Adrenal gland (tissue), 12 donors: ENCODE measurements around the gene MRRF. TPM values are rescaled to one million over a fixed set of nuclear protein-coding genes. Genes with fewer than 3 reads are reported as not detected.

Experiments used
- DNase-seq, 7 donors: peaks; one replicate each; pipeline ENCODE4 v3.0.0-alpha.2; 2019 to 2020
- H3K27ac ChIP-seq, 5 donors: fragments of 200-600 bp; sonication (generic) in 4 of 5; 1 replicate in 3 of 5; 2 replicates in 2 of 5; pipeline versions ENCODE4 v1.5.1 to v1.8.0; 2016 to 2020; ENCODE audit warnings: mild to moderate bottlenecking in 1 of 5
- H3K27me3 ChIP-seq: fragments of 200-600 bp; 2 replicates; pipeline ENCODE4 v1.8.0; 2021
- H3K36me3 ChIP-seq, 2 donors: fragments of 200-600 bp; replicated peaks in 1 of 2; 1 replicate in 1 of 2; 2 replicates in 1 of 2; pipeline versions ENCODE4 v1.5.1 to v1.8.0; 2018 to 2022
- H3K4me1 ChIP-seq, 2 donors: fragments of 200-600 bp; replicated peaks in 1 of 2; 1 replicate in 1 of 2; 2 replicates in 1 of 2; pipeline versions ENCODE4 v1.5.1 to v1.8.0; 2018 to 2021
- H3K4me3 ChIP-seq, 4 donors: fragments of 200-600 bp; sonication (generic) in 3 of 4; one replicate each; pipeline ENCODE4 v1.5.1; 2016 to 2018
- H3K9me3 ChIP-seq, 3 donors: fragments of 200-600 bp; sonication (generic) in 1 of 3; replicated peaks in 1 of 3; 1 replicate in 2 of 3; 2 replicates in 1 of 3; pipeline versions ENCODE4 v1.5.1 to v1.8.0; 2016 to 2021
- CTCF ChIP-seq, 6 experiments: fragments of 450-650 bp in 4 of 6; fragments of 200-600 bp in 2 of 6; sonication (generic) in 1 of 6; IDR thresholded peaks; 1 replicate in 5 of 6; 2 replicates in 1 of 6; pipeline versions ENCODE4 v1.5.1 to v1.8.0; 2016 to 2021; ENCODE audit warnings: antibody characterized with exemption in 6 of 6, mild to moderate bottlenecking in 2 of 6, moderate library complexity in 1 of 6
- POLR2A ChIP-seq, 2 donors: fragments of 450-650 bp; IDR thresholded peaks; one replicate each; pipeline ENCODE4 v1.6.1; 2017; ENCODE audit warnings: antibody characterized with exemption in 2 of 2, mild to moderate bottlenecking in 2 of 2, moderate library complexity in 1 of 2
- WGBS, 4 donors: extraction: QIAGEN DNeasy Blood & Tissue Kit in 2 of 4; methylation state at CpG; one replicate each; pipeline versions ENCODE4 v1.1.5 to v1.1.7; 2013 to 2017; 5-methylcytosine and 5-hydroxymethylcytosine counted together
- intact Hi-C, 2 donors: fragments of 100-400 bp; cut with DNase I; formaldehyde crosslinking; loops; one replicate each; pipeline versions ENCODE4 v1.14.1 to v1.15.0; 2022 to 2023
- polyA plus RNA-seq, 3 donors: library from polyadenylated mRNA; stranded (reverse); fragments of 200-250 nt in 2 of 3; fragments of 350-450 nt in 1 of 3; fragmentation: Illumina TruSeq in 1 of 3; extraction: RNeasy Lipid Tissue Mini Kit (QIAGEN cat#74804) in 1 of 3; gene quantifications; one replicate each; pipeline ENCODE4 v1.2.3, GENCODE V29; 2013 to 2014
- total RNA-seq, 9 donors: library from RNA; depleted of rRNA in 4 of 9; stranded (reverse); fragments of >200 nt in 4 of 9; fragments of 120-200 nt in 1 of 9; fragmentation: NEBNext Ultra II Directional in 1 of 9; extraction: Animal tissue kit (Norgen Biotek cat#: 25700) in 1 of 9; gene quantifications; one replicate each; pipeline versions ENCODE4 v1.1.0 to v1.2.4, GENCODE V29; 2013 to 2023
- donor health status: healthy with polysubstance abuse.
- donor health status: Bipolar disorder and iron deficiency.
- donor health status: DM: yes; HTN: yes; CAD: no.
- donor health status: DM: no; HTN: no; CAD: no.
- donor health status: DM: no; HTN: no; CAD: no.
- donor health status: DM: yes; HTN: yes; CAD: no.

The MRRF gene
- total and polyA plus RNA-seq, 12 donors: 24.9 to 66.3 (median 35.5) TPM

GRCh38 chr9:122263699-122264349 is 858 bp upstream of the MRRF start:
- H3K4me1 ChIP-seq: peaks cover 19 to 51% of the 10 kb centered on the region in 2 donors
- WGBS, 4 donors: 13 to 14% (median 14%) methylated on average over 13 of the region's 13 CpGs
- H3K9me3 ChIP-seq: no peaks in the 10 kb centered on the region
- peak overlapping the region; percentile 66 to 97 (median 88) for H3K27ac ChIP-seq
- no peak for DNase-seq
- no peak for TF ChIP-seq POLR2A (IDR thresholded peaks at IDR 0.05)
- no peak for TF ChIP-seq CTCF (IDR thresholded peaks at IDR 0.05)
- peak overlapping the region; percentile 11 to 91 (median 56) for H3K4me3 ChIP-seq
- peaks cover 0 to 27% of the 10 kb centered on the region in 2 donors for H3K36me3 ChIP-seq
- intact Hi-C loops: no loop called here
- no peaks in the 10 kb centered on the region for H3K27me3 ChIP-seq

DNA sequence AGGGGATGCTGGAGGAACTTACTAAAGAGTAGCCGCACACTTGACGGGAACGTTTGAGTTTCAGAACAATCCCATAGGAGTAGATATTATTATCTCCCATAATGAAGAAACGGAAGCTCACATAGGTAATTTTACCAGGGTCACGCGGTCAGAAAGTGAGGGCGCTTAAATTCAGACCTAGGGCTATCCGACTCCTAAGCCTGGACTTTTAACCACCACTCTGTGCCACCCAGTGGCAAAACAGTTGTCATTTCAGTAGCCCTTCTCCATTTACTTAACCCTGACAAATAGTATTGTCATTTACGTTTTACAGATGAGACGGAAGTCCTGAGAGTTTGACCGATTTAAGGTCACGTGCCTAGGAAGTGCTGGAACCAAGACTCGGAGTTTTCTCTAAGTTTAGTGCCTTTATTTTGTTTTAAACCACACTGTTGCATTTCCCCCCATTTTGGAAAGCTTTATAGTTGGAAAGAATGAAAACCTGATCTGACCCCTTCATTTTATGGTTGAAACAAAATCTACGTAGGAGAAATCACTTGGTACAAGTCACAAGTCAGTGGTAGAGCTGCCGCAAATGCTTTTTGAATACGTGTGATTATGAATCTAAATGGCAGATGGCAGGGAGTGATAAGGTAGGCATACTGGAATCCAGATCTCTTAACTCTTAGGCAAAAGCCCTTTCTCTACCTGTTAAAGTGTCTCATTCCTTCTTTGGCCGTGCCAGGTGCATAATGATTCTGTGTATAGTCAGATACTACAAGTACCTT is 650 bp downstream of the MRRF start:
- Histone ChIP-seq H3K4me3 (peak overlapping the region; percentile 11 to 91 (median 56)), H3K27ac (peak overlapping the region; percentile 66 to 97 (median 88)), H3K27me3 (no peaks in the 10 kb centered on the region), H3K36me3 (peaks cover 0 to 11% of the 10 kb centered on the region in 2 donors), H3K4me1 (peaks cover 19 to 51% of the 10 kb centered on the region in 2 donors), H3K9me3 (no peaks in the 10 kb centered on the region)
- intact Hi-C loops: no loop called here
- 6 to 9% (median 7%) methylated on average over 14 to 17 of the region's 17 CpGs for WGBS, 4 donors
- TF ChIP-seq CTCF (IDR thresholded peaks at IDR 0.05): no peak
- no peak for TF ChIP-seq POLR2A (IDR thresholded peaks at IDR 0.05)
- peak in 4 of 7 donors; percentile 14 to 24 (median 20) for DNase-seq

DNA sequence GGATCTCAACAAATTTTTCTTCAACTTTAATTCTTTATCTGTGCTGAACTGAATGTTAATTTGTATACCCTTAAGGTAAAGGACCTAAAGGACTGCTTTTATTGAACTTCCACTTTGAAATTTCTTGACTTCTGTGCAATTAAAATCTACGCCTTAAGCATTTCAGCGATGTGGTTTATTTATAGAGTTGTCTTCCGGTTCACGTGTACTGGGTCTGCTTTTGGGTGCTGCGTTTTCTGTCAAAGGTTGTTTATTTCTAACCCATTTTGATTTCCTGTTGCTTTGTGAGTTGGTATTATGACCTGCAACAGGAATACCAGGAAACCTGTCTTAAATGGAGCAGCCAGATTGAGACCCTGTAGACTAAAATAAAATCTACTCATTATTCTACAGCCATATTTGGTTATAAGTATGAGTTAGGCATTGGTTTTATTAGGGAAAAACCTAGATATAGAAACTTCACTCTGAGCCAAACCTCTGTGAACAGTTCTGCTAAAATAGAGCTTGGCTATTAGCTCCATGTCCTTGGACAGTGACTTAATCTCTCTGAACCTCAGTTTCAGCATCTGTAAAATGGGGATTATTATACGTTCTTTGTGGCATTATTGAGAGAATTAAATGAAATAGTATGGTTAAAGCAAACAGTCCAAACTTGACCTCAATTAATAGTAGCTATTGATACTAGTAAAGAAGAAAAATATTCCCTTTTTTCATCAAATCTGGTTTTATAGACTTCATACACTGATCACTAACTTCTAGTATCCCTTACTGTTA is 3.5 kb downstream of the MRRF start:
- Histone ChIP-seq H3K4me3 (no peak overlapping the region), H3K27ac (no peak overlapping the region), H3K27me3 (no peaks in the 10 kb centered on the region), H3K36me3 (peaks cover 0 to 7% of the 10 kb centered on the region in 2 donors), H3K4me1 (peaks cover 19 to 29% of the 10 kb centered on the region in 2 donors), H3K9me3 (no peaks in the 10 kb centered on the region)
- intact Hi-C loops: no loop called here
- WGBS, 4 donors: 86 to 90% (median 87%) methylated on average over 6 of the region's 6 CpGs
- no peak for DNase-seq
- no peak for TF ChIP-seq POLR2A (IDR thresholded peaks at IDR 0.05)

DNA sequence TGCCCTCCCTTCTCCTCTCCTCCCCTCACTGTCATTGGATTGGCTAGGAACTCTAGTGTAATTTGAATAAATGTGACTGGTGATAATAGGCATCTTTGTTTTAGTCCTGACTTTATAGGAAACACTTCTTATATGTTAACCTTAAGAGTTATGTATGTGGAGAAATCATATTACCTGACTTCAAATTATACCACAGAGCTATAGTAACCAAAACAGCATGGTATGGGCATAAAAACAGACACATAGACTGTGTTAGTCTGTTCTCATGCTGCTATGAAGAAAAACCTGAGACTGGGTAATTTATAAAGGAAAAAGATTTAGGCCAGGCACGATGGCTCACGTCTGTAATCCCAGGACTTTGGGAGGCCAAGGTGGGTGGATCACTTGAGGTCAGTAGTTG is 9.4 kb downstream of the MRRF start:
- H3K27ac ChIP-seq: no peak overlapping the region
- intact Hi-C loops: no loop called here
- peaks cover 0 to 7% of the 10 kb centered on the region in 2 donors for H3K36me3 ChIP-seq
- DNase-seq: no peak
- H3K27me3 ChIP-seq: no peaks in the 10 kb centered on the region
- H3K9me3 ChIP-seq: peaks cover 0 to 5% (median 0%) of the 10 kb centered on the region in 3 donors
- peaks cover 0 to 8% of the 10 kb centered on the region in 2 donors for H3K4me1 ChIP-seq
- 92 to 94% (median 92%) methylated on average over 2 of the region's 2 CpGs for WGBS, 4 donors
- no peak for TF ChIP-seq POLR2A (IDR thresholded peaks at IDR 0.05)
- no peak for TF ChIP-seq CTCF (IDR thresholded peaks at IDR 0.05)
- H3K4me3 ChIP-seq: no peak overlapping the region
